ENCODE results near the gene HSP90B1.

Gene HSP90B1

DNA sequence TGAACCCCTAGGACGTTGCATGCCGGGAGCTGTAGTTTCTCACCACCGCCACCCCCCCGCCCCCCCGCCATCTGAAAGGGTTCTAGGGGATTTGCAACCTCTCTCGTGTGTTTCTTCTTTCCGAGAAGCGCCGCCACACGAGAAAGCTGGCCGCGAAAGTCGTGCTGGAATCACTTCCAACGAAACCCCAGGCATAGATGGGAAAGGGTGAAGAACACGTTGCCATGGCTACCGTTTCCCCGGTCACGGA lies 501 bp upstream of the HSP90B1 start:
- peak in 1 of 3 experiments; percentile 70 for DNase-seq (ENCODE audit: low read depth in 3 of 3)

DNA sequence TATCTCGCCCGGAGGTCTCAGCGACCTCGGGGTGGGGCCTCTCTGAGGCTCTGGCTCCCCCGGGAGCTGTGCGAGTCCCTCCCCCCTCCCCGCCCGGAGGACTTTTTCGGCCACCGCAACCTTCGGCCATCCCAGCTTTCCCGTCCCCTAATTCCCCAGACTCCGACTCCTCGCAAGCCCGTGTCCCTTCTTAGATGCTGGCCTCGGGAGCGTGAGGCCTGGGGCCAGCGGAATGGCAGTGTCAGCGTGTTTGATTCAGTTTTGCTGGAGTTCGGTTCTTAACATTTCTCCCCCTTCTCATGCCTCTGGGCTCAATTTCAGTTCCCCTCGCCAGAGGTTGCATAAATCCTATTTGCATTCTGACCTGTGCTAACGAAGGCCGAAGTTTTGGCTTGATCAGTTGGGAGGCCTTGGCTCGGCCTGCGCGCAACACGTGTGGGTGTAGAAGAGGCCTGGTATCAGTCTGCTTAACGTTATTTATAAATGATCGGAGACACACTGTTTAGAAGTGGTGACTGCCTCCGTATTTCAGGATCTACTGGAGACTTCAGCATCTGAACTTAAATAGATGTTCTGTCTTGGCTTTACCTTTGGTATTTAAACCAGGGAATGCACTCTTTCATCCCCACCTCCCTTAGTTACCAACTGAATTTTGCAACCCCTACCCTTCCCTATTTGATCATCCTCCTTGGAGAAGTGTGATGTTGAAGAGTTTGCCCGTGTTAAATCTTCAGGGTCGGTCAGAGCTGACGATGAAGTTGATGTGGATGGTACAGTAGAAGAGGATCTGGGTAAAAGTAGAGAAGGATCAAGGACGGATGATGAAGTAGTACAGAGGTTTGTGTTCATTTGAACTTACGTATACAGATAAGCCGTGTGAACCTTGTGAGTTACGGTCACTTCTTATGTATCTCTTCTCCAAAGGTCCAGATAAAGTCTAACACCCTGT lies 851 bp downstream of the HSP90B1 start:
- DNase-seq (ENCODE audit: low read depth in 3 of 3) = peak in 2 of 3 experiments; percentile 6 to 18

DNA sequence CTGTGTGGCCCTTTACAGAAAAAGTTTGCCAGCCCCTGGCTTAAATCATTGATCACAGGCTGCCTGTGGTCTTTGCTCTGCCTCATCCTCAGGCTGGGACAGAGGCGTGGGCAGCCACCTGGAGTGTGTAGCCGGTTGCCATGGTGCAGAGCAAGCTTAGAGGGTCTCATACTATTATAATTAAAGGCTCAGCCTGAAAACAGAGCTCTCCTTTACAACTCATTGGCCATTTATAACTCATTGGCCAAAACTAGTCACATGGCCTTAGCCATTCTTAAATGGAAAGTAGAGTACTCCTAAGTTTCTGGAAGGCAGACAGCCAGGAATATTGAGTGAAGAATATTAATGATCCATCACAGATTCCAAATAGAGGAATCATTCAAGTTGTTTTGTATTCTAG lies 3.0 kb downstream of the HSP90B1 start:
- no peak for DNase-seq (ENCODE audit: low read depth in 3 of 3)

DNA sequence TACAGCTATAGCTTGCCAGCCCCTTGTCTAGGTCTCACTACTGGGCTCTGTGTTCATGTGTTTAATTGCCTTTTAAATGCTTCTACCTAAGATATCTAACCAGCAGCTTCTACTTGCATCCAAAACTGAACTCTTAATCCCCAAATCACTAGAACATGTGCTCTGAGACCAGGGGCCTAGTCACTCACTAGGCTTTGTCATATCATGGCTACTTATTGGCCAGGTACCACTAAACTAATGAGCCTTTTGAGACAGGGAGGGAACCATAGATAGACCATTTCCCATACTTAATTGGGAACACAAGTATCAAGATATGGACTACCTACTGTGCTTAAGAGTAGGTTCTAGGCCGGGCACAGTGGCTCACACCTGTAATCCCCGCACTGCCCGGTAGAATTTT lies 6.5 kb downstream of the HSP90B1 start:
- no peak for DNase-seq (ENCODE audit: low read depth in 3 of 3)

GRCh38 chr12:103944964-103945363 lies 14.8 kb downstream of the HSP90B1 start:
- DNase-seq (ENCODE audit: low read depth in 3 of 3) = no peak

DNA sequence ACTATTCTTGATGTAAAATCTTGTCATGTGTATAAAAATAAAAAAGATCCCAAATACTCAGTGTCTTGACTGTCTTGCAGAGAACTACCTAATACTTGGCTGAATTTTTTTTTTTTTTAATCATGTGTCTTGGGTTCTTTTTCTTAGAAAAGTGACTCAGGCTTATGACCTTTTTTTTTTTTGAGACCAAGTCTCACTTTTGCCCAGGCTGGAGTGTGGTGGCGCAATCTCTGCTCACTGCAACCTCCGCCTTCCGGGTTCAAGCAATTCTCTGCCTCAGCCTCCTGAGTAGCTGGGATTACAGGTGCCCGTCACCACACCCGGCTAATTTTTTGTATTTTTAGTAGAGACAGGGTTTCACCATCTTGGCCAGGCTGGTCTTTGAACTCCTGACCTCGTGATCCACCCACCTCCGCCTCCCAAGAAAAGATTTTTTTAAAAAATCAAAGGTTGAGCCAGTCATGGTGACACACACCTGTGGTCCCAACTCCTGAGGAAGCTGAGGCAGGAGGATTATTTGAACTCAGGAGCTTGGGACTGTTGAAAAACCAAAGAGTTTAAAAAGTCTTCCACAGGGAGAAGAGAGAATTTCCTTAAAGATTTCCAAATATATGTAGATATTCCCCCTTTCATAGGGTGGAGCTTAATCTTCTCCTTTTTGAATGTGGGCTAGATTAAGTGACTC lies 17.8 kb downstream of the HSP90B1 start:
- DNase-seq (ENCODE audit: low read depth in 3 of 3) = no peak

GRCh38 chr12:103948746-103949406 lies 18.7 kb downstream of the HSP90B1 start:
- no peak for DNase-seq (ENCODE audit: low read depth in 3 of 3)

DNA sequence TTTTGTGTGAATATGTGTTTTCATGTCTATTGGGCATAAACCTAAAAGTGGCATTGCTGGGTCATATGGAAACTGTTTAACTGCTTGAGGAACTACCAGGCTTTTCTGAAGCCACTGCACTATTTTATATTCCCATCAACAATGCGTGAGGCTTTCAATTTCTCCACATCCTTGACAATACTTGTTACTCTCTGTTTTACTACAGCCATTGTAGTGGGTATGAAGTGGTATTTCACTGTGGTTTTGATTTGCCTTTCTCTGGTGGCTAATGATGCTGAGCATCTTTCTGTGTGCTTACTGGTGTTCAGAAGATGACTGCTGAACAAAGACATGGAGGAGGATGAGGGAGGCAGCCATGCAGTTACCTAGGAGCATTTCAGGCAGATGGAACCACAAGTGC lies 22.3 kb downstream of the HSP90B1 start:
- no peak for DNase-seq (ENCODE audit: low read depth in 3 of 3)

GRCh38 chr12:103955811-103956508 lies 25.8 kb downstream of the HSP90B1 start:
- no peak for DNase-seq (ENCODE audit: low read depth in 3 of 3)

DNA sequence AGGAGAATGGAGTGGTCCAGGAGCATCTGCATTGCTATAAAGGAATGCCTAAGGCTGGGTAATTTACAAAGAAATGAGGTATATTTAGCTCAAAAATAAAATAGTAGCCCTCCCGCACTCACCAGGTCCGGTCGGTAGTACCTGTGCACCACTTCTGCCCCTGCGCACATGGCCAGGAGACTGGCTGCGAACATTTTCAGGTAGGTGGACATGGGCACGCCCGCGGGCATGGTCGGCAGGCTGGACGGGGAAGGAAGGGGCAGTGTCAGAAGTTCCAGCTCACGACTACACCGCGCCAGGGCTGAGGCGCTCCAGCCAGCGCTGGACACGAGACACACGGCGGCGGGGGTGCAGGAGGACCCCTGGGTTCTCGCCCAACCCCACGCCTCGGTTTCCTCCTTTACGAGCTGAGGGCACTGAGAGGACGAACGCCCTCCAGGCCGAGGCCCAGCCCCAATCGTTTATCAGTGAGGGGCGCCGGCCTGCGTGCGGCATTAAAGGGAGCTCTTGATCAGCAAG lies 26.4 kb downstream of the HSP90B1 start:
- no peak for DNase-seq (ENCODE audit: low read depth in 3 of 3)

- DNase-seq (ENCODE audit: low read depth in 3 of 3) = no peak
Observed at GRCh38 chr12:103957865-103958388, 27.7 kb downstream of the HSP90B1 start.

DNA sequence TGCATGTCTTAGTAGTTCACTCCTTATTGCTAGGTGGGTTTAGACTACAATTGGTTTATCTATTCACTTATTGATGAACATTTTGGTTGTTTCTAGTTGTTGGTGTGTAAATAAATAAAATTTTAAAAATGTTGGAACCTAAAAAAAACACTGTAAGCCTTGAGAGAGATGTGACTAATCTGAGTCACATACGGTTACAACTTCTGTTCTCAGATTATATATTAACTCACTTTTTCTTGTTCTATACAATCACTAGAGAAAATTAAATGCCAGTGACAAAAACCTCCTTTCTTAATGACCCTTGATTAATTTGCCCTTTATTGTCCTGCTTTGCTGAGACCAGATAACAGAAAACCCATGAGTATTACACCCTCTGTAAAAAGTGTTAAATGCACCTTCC lies 28.4 kb downstream of the HSP90B1 start:
- DNase-seq (ENCODE audit: low read depth in 3 of 3) = no peak

DNA sequence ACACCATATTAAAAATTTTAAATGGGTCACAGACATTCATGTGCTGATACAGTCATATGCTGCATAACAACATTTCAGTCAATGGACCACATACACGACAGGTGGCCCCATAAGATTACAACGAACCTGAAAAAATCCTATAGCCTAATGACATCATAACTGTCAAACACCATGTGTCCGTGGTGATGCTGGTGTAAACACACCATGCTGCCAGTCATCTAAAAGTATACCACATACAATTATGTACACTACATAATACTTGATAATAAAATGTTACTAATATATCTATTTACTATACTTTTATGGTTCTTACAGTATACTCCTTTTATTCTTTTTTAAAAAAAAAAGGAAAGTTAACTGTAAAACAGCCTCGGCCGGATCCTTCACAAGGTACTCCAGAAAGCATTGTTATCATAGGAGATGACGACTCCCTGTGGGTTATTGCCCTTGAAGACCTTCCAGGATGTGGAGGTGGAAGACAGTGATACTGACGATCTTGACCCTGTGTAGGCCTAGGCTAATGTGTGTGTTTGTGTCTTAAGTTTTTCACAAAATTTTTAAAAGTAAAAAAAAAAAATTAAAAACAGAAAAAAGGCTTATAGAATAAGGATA lies 30.5 kb downstream of the HSP90B1 start:
- no peak for DNase-seq (ENCODE audit: low read depth in 3 of 3)

DNA sequence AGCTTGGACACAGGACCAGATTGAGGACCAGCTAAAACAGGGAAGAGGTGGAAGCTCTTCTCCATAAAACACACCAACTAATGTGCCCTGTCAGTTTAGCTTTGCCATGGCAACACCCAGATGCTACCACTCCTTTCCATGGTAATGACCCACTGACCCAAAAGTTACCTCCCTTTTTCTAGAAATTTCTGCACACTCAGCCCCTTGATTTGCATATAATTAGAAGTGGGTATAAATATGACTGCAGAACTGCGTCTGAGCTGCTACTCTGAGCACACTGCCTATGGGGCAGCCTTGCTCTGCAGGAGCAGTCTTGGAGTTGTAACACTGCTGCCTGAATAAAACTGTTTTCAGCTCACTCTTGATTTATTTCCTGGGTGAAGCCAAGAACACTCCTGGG lies 32.3 kb downstream of the HSP90B1 start:
- no peak for DNase-seq (ENCODE audit: low read depth in 3 of 3)

DNA sequence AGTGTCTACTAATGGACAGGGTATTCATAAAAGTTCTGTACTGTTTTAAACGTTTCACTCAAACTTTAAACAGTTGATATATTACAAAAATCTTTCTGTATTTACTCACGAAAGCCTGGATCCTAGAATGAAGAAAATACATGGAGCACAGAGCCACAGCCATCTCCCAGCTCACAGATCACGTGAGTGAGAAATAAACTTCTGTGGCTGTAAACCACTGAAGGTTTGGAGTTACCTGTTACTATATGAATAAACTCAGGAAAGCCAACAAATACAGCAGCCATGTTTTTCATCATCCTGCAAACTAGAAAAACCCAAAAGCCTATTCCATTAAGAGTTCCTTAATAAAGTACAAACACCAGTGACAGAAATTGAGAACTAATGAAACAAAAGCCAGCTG lies 34.6 kb downstream of the HSP90B1 start:
- DNase-seq (ENCODE audit: low read depth in 3 of 3) = no peak

GRCh38 chr12:103965255-103965589 lies 35.0 kb downstream of the HSP90B1 start:
- DNase-seq (ENCODE audit: low read depth in 3 of 3) = no peak

GRCh38 chr12:103965590-103966504 lies 35.6 kb downstream of the HSP90B1 start, which contains the start of gene TDG:
TSS of gene TDG (plus strand) at chr12:103965872. CDS start at chr12:103966038, 166 bp downstream.
- DNase-seq (ENCODE audit: low read depth in 3 of 3) = peak; percentile 88 to 96 (median 95)

- DNase-seq (ENCODE audit: low read depth in 3 of 3) = no peak
Observed at GRCh38 chr12:103966736-103967135, 36.5 kb downstream of the HSP90B1 start.

DNA sequence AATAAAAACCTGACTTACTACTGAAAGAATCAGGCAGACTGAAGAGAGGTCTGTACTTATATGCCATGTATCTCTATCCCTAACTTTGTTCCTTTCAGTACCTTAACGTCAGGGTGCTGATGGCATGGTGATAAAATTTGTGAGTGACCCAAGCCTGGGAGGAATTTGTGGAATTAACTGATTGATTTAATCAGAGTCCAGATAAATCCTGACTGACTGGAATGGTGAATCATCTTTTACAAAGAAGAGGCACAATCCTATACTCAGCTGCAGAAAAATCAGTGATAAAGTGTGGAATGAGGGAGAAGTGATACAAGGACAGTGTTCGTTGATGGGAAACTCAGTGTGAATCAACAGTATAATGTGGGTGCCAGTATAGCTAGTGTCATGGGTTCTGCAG lies 39.2 kb downstream of the HSP90B1 start:
- no peak for DNase-seq (ENCODE audit: low read depth in 3 of 3)

- no peak for DNase-seq (ENCODE audit: low read depth in 3 of 3)
Observed at GRCh38 chr12:103973909-103974308, 43.7 kb downstream of the HSP90B1 start.
